GM10847 (cell line): ENCODE data around the gene CAP2.

ENCODE experiments used
- POLR2A ChIP-seq: IDR thresholded peaks from 2 replicates; pipeline ENCODE4 v1.6.1; 2011; ENCODE audit not compliant: insufficient read length; ENCODE audit errors: extremely low read depth

The CAP2 gene, protein sequence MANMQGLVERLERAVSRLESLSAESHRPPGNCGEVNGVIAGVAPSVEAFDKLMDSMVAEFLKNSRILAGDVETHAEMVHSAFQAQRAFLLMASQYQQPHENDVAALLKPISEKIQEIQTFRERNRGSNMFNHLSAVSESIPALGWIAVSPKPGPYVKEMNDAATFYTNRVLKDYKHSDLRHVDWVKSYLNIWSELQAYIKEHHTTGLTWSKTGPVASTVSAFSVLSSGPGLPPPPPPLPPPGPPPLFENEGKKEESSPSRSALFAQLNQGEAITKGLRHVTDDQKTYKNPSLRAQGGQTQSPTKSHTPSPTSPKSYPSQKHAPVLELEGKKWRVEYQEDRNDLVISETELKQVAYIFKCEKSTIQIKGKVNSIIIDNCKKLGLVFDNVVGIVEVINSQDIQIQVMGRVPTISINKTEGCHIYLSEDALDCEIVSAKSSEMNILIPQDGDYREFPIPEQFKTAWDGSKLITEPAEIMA

DNA sequence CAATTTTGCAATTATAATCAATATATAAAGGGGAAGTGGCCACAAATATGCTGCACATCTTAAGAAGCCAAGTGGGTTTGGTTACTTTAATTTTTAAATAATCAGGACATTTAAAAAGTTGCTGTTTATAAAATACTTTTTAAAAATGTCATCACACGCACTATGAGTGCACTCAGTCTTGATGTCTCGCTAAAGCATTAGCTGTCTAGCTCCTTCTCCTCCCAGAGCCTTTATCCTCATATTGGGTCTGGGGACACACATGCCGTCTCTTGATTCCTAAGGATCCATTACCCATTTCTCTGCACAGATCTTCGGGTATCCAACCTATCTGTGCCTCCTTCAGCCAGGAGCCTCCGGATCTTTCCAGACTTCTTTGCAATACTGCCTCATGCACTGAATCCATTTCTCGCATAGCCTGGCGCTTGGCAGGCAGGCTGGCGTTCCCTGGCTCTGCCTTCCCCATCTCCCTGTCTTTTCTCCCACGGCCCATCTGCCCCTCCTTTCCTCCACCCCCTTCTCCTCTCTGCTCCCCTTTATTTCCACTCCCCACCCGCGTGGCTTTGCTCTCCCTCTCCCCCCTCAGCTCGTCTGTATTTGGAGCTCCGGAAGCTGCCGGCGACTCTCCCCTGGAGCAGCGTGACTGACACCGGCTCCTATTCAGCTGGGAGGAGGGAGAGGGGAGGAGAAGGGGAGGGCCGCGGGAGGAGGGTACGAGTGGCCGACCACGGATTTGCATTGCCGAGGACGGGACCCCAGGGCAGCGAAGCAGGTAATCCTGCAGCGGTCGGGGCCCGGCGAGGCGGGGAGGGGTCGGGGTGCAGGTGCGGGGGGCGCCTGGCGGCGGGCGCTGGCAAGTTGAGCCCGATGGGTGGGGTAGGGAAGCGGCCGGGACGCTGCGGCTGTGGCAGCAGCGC lies at the start of gene CAP2:
TSS of gene CAP2 (plus strand) at position 618 of the 914 bp plus-strand sequence. CDS start 27,961 bp downstream, outside the sequence.
- no peak for TF ChIP-seq POLR2A

- TF ChIP-seq POLR2A, result no peak
These were observed 46.4 kb upstream of the CAP2 start for GRCh38 chr6:17347012-17347411.

DNA sequence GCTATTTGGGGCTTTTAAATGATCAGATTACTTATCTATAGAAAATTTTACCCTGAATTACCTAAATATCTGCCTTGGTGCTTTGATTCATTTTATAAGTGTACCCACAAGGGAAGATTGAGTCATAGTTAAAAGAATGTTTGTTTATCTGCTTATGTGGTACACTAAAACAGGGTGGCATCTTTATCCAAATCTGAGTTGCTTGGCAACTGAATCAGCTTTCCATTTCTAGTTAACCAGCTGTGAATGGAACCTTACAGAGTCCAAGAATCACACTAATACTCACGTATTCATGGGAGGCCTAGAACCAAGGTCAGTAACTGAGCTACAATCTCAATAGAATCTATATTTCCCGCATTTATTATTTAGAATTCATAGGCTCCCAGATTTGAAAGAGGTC lies 44.0 kb upstream of the CAP2 start:
- no peak for TF ChIP-seq POLR2A

- no peak for TF ChIP-seq POLR2A
These were observed 41.1 kb upstream of the CAP2 start for GRCh38 chr6:17352302-17352701.

DNA sequence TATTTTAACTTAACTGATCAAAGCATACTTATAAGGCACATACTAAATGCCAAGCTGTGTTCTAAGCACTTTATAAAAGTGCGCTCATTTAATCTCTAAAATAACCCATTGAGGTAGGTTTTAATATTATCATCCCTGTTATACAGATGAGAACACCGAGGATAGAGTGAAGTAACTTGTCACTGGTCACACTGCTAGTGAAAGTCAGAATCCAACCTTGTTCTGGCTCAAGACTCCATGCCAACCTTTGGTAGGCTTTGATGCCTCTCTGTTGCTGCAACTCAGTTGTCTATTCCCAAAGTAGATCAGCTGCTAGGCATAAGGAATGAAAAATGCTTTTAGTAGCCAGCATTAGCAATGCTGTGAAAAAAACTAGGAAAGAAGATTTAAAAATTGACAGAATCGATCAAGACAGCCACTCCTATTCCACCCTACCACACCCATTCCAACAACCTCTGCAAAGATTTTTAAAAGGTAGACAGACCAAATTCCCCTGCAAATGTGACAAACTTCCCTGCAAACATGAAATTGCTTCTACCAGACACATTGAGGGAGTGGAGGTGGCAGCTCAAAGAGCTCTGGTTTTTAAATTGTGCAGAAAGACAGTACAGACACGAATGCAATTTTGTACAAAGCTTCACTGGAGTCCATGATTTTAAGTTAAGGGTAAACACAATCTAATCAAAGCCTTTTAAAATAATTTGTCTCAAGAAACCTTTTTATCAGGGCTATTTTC lies 39.8 kb upstream of the CAP2 start:
- no peak for TF ChIP-seq POLR2A

DNA sequence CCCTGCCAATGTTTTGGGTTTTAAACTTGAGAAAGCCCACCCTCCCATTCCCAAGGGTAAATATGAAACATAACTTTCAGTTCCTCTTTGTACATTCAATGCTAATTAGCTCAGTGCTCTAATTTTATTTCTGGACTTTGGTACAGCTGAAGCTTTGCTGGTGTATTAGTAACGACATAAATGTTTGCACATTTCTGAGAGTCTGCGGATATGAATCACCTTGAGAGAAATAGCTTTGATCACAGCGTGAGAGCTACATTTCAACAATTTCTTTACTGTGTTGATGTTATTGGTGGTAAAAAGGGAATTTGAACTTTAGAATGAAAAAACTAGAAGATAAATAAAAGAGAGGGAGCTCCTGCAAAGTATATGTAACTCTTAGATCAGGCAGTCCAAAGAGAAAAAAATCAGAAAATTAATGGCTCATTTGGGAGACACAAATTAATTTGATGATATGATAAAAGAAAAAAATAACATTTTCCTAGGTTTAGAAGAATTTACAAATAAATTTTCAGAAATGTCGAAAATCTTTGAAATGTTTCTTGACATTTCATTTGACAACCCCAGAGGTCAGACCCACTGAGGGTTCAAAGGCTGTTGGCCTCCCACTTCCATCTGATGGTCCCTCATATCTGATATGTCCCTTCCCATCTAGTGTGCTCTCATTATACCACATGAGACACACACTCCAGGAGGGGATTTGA lies 38.5 kb upstream of the CAP2 start:
- no peak for TF ChIP-seq POLR2A

GRCh38 chr6:17355404-17355774 lies 38.0 kb upstream of the CAP2 start:
- no peak for TF ChIP-seq POLR2A

GRCh38 chr6:17358515-17358914 lies 34.9 kb upstream of the CAP2 start:
- TF ChIP-seq POLR2A, result no peak

GRCh38 chr6:17360564-17360963 lies 32.8 kb upstream of the CAP2 start:
- TF ChIP-seq POLR2A, result no peak

- no peak for TF ChIP-seq POLR2A
These were observed 32.4 kb upstream of the CAP2 start for GRCh38 chr6:17361013-17361412.

- TF ChIP-seq POLR2A, result no peak
These were observed 27.4 kb upstream of the CAP2 start for GRCh38 chr6:17365961-17366360.

DNA sequence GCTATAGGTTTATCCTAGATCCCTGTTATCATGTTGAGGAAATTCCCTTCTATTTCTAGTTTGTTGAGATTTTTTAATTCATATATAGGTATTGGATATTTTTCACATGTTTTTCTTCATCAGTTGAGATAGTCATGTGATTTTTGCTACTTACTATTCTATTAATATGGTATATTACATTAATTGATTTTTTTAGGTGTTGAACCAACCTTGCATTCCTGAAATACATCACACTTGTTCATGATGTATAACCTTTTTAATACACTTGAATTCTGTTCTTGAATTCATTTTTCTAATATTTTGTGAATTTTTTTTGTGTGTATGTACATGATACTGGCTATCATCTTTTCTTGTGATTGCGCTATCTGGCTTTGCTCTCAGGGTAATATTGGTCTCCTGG lies 25.5 kb upstream of the CAP2 start:
- TF ChIP-seq POLR2A, result no peak

DNA sequence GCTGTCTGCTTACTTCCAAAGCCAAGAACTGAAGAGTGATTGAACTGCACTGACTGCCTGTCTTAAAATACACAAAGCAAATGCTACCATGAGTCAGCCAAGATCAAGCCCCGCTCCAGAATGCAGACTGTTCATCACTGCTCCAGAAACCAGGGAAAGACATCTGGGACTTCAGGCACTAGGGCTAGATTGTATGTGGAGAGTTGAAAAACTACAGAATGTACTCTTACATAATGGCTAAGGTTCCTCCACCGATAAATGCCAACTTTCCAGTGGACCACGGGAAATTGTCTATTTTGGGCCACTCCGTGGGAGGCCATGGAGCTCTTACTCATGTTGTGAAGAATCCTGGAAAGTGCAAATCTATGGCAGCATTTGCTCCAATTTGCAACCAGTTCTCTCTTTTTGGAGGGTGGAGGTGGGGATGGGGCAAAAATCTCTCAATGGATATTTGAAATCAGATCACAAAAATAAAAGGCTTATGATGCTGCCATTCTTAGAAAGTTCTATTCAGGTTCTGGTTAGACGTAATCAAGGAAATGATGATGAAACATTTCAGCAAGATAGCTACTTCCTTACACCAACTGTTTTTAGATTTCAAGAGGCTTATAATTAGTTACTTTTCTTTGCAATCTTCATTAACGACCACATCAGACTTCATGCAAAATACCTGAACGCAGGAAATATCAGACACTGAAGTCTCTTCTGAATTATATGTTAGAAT lies 11.8 kb upstream of the CAP2 start:
- TF ChIP-seq POLR2A, result no peak

DNA sequence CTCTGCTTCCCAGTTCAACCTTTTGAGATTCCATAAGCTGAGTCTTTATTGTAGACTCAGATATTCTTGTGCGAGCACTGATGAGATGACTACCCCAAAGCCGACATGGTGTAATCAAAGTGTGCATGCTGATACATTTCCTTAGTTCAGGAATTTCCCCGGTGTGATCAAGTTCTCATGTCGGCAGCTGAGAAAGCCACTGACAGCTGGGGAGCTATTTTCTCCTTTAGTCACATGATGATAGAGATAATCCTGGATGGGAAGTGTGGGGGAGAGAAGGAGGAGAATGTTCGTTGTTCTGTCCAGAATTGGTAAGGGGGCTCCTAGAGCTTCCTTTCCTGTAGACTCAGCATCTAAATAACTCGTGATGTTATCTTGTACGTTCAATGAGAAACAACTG lies 7.7 kb upstream of the CAP2 start:
- TF ChIP-seq POLR2A, result no peak
